ENCODE data around the gene CUBN.

CUBN gene

DNA sequence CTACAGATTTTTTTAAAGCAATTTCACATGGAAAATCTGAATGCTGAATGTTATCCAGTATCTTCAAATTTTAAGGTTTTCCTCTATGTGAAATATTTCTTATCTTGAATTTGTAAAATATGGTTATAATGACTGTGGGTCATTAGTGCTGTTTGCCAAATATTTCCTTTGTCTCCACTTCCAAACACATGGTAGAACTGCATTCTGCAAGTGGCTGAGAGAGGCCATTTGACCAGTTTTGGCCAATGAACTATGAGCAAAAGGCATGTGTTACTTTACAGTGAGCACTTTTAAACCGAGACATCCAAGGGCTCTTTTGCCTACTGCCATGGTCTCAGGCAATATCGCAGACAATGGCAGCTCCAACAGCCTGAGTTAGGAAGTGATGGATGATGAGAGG is 195.2 kb downstream of the CUBN start:
- TF ChIP-seq, protein P1, sequence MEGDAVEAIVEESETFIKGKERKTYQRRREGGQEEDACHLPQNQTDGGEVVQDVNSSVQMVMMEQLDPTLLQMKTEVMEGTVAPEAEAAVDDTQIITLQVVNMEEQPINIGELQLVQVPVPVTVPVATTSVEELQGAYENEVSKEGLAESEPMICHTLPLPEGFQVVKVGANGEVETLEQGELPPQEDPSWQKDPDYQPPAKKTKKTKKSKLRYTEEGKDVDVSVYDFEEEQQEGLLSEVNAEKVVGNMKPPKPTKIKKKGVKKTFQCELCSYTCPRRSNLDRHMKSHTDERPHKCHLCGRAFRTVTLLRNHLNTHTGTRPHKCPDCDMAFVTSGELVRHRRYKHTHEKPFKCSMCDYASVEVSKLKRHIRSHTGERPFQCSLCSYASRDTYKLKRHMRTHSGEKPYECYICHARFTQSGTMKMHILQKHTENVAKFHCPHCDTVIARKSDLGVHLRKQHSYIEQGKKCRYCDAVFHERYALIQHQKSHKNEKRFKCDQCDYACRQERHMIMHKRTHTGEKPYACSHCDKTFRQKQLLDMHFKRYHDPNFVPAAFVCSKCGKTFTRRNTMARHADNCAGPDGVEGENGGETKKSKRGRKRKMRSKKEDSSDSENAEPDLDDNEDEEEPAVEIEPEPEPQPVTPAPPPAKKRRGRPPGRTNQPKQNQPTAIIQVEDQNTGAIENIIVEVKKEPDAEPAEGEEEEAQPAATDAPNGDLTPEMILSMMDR (IDR thresholded peaks at IDR 0.05; ENCODE audit: insufficient read depth, low read length, missing control alignments), result no peak
- ChIA-PET POLR2A (no interaction called here), CTCF (no interaction called here)
- no peak overlapping the region for H3K4me3 ChIP-seq (ENCODE audit: low read depth, low read length)
- no peak for DNase-seq (ENCODE audit: low read depth, low spot score)

DNA sequence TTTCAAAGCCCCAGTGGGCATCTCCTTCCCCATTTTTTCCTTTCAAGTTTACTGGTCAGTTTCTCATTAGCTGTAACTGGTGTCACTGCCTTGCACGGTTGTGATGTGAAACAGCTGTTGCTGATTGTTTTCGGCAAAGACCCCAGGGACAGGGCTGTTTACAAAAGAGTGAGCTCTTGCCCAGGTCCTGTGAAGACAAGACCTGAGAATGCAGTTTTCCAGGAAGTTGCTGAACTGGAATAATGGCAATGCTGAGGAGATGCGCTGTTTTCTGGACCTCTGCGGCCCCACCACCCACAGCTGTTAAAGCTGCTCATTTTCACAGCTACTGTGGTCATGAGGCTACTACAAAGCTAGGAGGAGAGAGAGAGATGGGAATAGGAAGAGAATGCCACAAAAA is 195.8 kb downstream of the CUBN start:
- TF ChIP-seq, protein P1 (IDR thresholded peaks at IDR 0.05; ENCODE audit: insufficient read depth, low read length, missing control alignments), result no peak
- no peak overlapping the region for H3K4me3 ChIP-seq (ENCODE audit: low read depth, low read length)
- ChIA-PET POLR2A (no interaction called here), CTCF (no interaction called here)
- DNase-seq (ENCODE audit: low read depth, low spot score), result no peak

DNA sequence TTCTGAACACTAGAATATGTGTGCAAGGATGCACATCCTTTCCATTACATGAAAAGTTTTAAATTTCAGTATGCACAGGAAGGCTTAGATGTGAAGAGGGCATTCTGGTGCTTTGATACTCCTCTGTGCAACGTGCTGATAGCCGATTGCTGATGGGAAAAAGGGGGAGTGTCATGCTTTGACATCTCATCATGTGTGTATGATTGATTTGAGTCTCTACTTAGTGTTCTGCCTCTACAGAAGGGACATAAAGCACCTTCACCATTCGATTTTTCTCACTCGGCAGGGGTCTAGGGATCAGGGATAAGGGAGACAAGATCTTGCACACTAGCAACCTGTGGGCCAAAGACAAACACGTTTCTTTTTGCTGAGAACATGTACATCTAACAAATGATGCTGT is 197.7 kb downstream of the CUBN start:
- no peak for DNase-seq (ENCODE audit: low read depth, low spot score)
- POLR2A ChIA-PET, result no interaction called here
- TF ChIP-seq, protein P1 (IDR thresholded peaks at IDR 0.05; ENCODE audit: insufficient read depth, low read length, missing control alignments), result no peak
- no peak overlapping the region for H3K4me3 ChIP-seq (ENCODE audit: low read depth, low read length)
- CTCF ChIA-PET, result no interaction called here

DNA sequence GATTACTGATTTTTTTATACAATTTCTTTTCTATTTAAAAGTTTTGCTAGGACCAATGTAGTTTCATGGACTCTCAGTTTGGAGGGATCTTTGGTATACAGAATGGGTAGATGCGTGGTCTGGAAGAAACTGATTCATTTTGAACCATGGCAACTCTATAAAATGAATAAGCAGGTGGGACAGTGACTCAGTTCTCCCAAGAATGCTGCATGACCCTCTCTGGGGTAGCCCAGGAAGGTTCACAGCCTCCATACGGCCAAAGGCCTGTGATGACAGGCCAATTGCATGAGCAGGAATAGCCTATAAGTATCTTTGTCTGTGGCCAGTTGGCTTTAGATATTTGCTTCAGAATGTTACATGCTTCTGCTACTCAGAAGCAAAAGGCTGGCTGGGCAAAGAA is 199.1 kb downstream of the CUBN start:
- ChIA-PET CTCF (no interaction called here), POLR2A (no interaction called here)
- TF ChIP-seq, protein P1 (IDR thresholded peaks at IDR 0.05; ENCODE audit: insufficient read depth, low read length, missing control alignments), result no peak
- no peak overlapping the region for H3K4me3 ChIP-seq (ENCODE audit: low read depth, low read length)
- DNase-seq (ENCODE audit: low read depth, low spot score), result no peak

DNA sequence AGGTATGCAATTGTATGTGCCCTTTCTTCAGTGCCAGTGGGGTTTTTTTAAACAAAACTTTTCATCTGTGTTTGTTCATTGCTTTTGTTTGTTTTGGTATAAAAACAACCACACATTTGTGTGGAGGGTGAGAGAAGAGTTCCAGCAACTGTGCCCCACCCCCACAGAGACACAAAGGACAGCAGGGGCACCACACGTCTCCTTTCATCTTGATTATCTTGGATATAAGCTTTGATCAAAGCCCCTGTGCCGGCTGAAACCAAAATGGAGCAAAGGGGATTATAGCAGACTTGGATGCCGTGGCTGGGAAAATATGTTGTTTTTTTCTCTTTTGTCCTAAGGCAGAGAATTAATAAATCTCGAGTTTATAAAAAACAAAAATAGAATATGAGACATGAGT is 200.5 kb downstream of the CUBN start:
- TF ChIP-seq, protein P1 (IDR thresholded peaks at IDR 0.05; ENCODE audit: insufficient read depth, low read length, missing control alignments), result no peak
- CTCF ChIA-PET, result no interaction called here
- H3K4me3 ChIP-seq (ENCODE audit: low read depth, low read length), result no peak overlapping the region
- no peak for DNase-seq (ENCODE audit: low read depth, low spot score)
- POLR2A ChIA-PET, result no interaction called here

DNA sequence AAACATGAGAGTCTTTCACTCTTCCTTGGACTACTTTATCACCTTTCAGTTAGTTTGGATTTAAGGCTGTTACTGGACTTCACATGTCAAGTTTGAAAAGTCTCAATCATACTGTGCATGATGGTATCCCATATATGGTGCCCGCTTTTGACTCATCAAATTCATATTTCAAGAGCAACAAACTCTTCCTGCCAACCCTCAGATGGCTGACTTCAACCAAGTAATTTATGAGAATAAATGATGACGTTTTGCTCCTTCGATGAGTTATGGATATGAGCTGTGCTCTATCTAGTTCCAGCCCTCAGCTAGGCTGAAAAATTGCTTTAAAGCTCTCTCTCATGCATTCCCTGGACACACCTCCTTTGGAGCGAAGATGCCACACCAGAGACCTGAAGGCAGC is 202.1 kb downstream of the CUBN start:
- no peak for DNase-seq (ENCODE audit: low read depth, low spot score)
- H3K4me3 ChIP-seq (ENCODE audit: low read depth, low read length), result no peak overlapping the region
- ChIA-PET POLR2A (no interaction called here), CTCF (no interaction called here)
- TF ChIP-seq, protein P1 (IDR thresholded peaks at IDR 0.05; ENCODE audit: insufficient read depth, low read length, missing control alignments), result no peak

Data from AG04449 (cell line).